SK-N-MC (cell line): Measurements from ENCODE around the gene ARRDC3.

Experiments
- DNase-seq: peaks from one replicate; pipeline ENCODE4 v3.0.0-alpha.2; 2011; ENCODE audit warnings: low read depth, low spot score
- H3K27ac ChIP-seq: fragments of 200-600 bp; sonication (generic); 2 replicates; pipeline ENCODE4 v1.5.1; 2016; ENCODE audit warnings: mixed run types
- H3K36me3 ChIP-seq: fragments of 200-600 bp; sonication (generic); 2 replicates; pipeline ENCODE4 v1.6.1; 2017; ENCODE audit warnings: antibody characterized with exemption, low read length, mixed read lengths; ENCODE audit not compliant: insufficient read depth
- H3K4me3 ChIP-seq: fragments of 200-600 bp; sonication (generic); 2 replicates; pipeline ENCODE4 v1.5.1; 2016
- H3K9ac ChIP-seq: fragments of 200-600 bp; sonication (generic); 2 replicates; pipeline ENCODE4 v1.8.0; 2017; ENCODE audit warnings: mixed run types, mixed read lengths; ENCODE audit not compliant: insufficient read length
- H3K9me3 ChIP-seq: fragments of 200-600 bp; sonication (generic); 2 replicates; pipeline ENCODE4 v1.6.1; 2017; ENCODE audit warnings: low read depth, mild to moderate bottlenecking, antibody characterized with exemption, low read length, moderate library complexity, mixed read lengths
- FOXP2 ChIP-seq: optimal IDR thresholded peaks from 2 replicates; pipeline ENCODE3; 2011; ENCODE audit warnings: mild to moderate bottlenecking, moderate library complexity; ENCODE audit not compliant: insufficient read depth; ENCODE audit errors: extremely low read length, control extremely low read depth

Gene ARRDC3

DNA sequence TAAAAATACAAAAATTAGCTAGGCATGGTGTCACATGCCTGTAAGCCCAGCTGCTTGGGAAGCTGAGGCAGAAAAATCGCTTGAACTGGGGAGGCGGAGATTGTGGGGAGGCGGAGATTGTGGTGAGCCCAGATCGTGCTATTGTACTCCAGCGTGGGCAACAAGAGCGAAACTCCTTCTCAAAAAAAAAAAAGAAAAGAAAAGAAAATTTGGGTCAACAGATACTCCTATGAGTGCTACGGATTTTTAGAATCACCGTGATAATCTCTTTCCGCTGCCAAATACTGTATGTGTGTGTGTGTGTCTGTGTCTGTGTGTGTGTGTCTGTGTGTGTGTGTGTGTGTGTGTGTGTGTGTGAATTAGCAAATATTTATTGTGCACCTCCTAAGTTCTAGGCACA is 64.4 kb downstream of the ARRDC3 start:
- TF ChIP-seq FOXP2 = no peak
- Histone ChIP-seq H3K4me3 (no peak overlapping the region), H3K36me3 (no peaks in the 10 kb centered on the region), H3K9me3 (no peaks in the 10 kb centered on the region), H3K27ac (no peak overlapping the region), H3K9ac (no peak overlapping the region)
- DNase-seq = no peak
